DOHH2 (cell line): ENCODE measurements around the gene PARL.

Experiments
- H3F3A ChIP-seq: fragments of 200-600 bp; sonication (generic), shearing (Covaris generic); 2 replicates; pipeline ENCODE4 v1.6.0; 2016; ENCODE audit warnings: antibody characterized with exemption, mild to moderate bottlenecking; ENCODE audit not compliant: control insufficient read depth, insufficient read depth
- H3K27ac ChIP-seq: fragments of 200-600 bp; sonication (generic); 2 replicates; pipeline ENCODE4 v1.5.1; 2014; ENCODE audit warnings: low read depth, mild to moderate bottlenecking, low read length, moderate library complexity
- H3K27me3 ChIP-seq: fragments of 200-600 bp; sonication (generic); 2 replicates; pipeline ENCODE4 v1.6.1; 2014; ENCODE audit warnings: mild to moderate bottlenecking, low read length, mixed read lengths; ENCODE audit not compliant: control insufficient read depth
- H3K36me3 ChIP-seq: fragments of 200-600 bp; sonication (generic); 2 replicates; pipeline ENCODE4 v1.6.1; 2014; ENCODE audit warnings: mild to moderate bottlenecking, low read length, moderate library complexity, mixed read lengths; ENCODE audit not compliant: control insufficient read depth
- H3K4me1 ChIP-seq: fragments of 200-600 bp; sonication (generic); 2 replicates; pipeline ENCODE4 v1.6.1; 2014; ENCODE audit warnings: mild to moderate bottlenecking, low read length, mixed read lengths; ENCODE audit not compliant: control insufficient read depth
- H3K4me2 ChIP-seq: fragments of 200-600 bp; sonication (generic); 2 replicates; pipeline ENCODE4 v1.6.0; 2014; ENCODE audit warnings: mild to moderate bottlenecking, low read length, moderate library complexity
- H3K4me3 ChIP-seq: fragments of 200-600 bp; sonication (generic); 2 replicates; pipeline ENCODE4 v1.5.1; 2014; ENCODE audit warnings: mild to moderate bottlenecking, low read length, mixed read lengths
- H3K79me2 ChIP-seq: fragments of 200-600 bp; sonication (generic); 2 replicates; pipeline ENCODE4 v1.6.1; 2014; ENCODE audit warnings: mild to moderate bottlenecking, low read length, mixed read lengths; ENCODE audit not compliant: control insufficient read depth
- H3K9me2 ChIP-seq: fragments of 200-600 bp; sonication (generic); replicated peaks from 2 replicates; pipeline ENCODE4 v1.6.1; 2014; ENCODE audit warnings: mild to moderate bottlenecking, low read length, mixed read lengths; ENCODE audit not compliant: control insufficient read depth
- H3K9me3 ChIP-seq: fragments of 200-600 bp; sonication (generic); 2 replicates; pipeline ENCODE4 v1.6.1; 2014; ENCODE audit warnings: antibody characterized with exemption, low read length, mixed read lengths; ENCODE audit not compliant: control insufficient read depth, insufficient read depth
- H4K20me1 ChIP-seq: fragments of 200-600 bp; sonication (generic); 2 replicates; pipeline ENCODE4 v1.6.0; 2014; ENCODE audit warnings: low read depth, mild to moderate bottlenecking, antibody characterized with exemption, low read length, moderate library complexity; ENCODE audit not compliant: control insufficient read depth, insufficient read depth
- EZH2phosphoT487 ChIP-seq: fragments of 200-600 bp; sonication (generic); IDR thresholded peaks from 2 replicates; pipeline ENCODE4 v1.6.1; 2017; ENCODE audit warnings: borderline replicate concordance, mild to moderate bottlenecking, antibody characterized with exemption, low read length, moderate library complexity, mixed read lengths
- TF ChIP-seq, protein P1 (sequence below): fragments of 200-600 bp; sonication (generic); IDR thresholded peaks from one replicate; pipeline ENCODE4 v1.5.1; 2014; ENCODE audit warnings: antibody characterized with exemption, mild to moderate bottlenecking, low read depth, low read length; ENCODE audit not compliant: poor library complexity, severe bottlenecking

PARL gene

DNA sequence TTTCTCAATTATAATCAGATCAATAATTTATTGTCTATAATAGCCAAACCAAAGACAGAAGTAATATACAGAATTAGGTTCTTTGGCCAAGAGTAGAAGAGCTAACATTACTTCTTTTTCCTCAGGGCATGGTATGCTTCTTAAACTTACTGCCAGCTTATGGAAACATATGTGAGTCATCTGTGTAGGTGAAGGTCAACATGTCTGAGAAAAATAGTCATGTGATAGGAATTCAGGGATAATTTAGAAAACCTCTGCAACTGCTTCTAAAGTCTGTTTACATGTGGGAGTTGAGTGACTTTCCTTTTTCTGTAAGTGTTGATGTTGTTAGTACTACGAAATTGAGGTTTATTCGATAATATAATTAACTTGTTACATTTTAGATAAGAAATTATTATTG, 40.1 kb downstream of the PARL start:
- Histone ChIP-seq H3K27ac (no peak overlapping the region), H3K4me1 (no peaks in the 10 kb centered on the region), H3K4me3 (no peak overlapping the region), H3K9me3 (no peaks in the 10 kb centered on the region), H3K27me3 (no peaks in the 10 kb centered on the region), H3K9me2 (no peaks in the 10 kb centered on the region), H3K36me3 (peaks cover 55% of the 10 kb centered on the region), H4K20me1 (no peaks in the 10 kb centered on the region), H3K4me2 (no peak overlapping the region), H3K79me2 (no peaks in the 10 kb centered on the region), H3F3A (no peaks in the 10 kb centered on the region)
- TF ChIP-seq, protein P1, sequence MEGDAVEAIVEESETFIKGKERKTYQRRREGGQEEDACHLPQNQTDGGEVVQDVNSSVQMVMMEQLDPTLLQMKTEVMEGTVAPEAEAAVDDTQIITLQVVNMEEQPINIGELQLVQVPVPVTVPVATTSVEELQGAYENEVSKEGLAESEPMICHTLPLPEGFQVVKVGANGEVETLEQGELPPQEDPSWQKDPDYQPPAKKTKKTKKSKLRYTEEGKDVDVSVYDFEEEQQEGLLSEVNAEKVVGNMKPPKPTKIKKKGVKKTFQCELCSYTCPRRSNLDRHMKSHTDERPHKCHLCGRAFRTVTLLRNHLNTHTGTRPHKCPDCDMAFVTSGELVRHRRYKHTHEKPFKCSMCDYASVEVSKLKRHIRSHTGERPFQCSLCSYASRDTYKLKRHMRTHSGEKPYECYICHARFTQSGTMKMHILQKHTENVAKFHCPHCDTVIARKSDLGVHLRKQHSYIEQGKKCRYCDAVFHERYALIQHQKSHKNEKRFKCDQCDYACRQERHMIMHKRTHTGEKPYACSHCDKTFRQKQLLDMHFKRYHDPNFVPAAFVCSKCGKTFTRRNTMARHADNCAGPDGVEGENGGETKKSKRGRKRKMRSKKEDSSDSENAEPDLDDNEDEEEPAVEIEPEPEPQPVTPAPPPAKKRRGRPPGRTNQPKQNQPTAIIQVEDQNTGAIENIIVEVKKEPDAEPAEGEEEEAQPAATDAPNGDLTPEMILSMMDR = no peak
- TF ChIP-seq EZH2phosphoT487 = no peak

DNA sequence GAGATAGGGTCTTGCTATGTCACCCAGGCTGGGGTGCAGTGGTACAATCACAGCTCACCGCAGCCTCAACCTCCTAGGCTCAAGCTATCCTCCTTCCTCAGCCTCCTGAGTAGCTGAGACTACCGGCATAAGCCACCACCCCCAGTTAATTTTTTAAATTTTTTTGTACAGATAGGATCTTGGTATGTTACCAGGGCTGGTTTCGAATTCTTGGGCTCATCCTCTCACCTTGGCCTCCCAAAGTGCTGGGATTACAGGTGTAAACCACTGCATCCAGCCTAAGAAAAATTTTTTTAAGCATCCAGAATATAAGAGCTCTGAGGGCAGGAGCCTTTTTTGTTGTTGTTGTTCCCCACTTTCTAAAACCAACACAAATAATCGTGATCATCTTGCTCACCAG, 44.9 kb downstream of the PARL start:
- Histone ChIP-seq H3K4me3 (no peak overlapping the region), H3K9me2 (no peaks in the 10 kb centered on the region), H3K4me2 (no peak overlapping the region), H3K27ac (no peak overlapping the region), H3K79me2 (no peaks in the 10 kb centered on the region), H3K27me3 (no peaks in the 10 kb centered on the region), H3K36me3 (peaks cover 44% of the 10 kb centered on the region), H3F3A (0 out of 2 replicates have a peak, but pooled peaks cover 3% of the 10 kb centered on the region), H4K20me1 (no peaks in the 10 kb centered on the region), H3K4me1 (no peaks in the 10 kb centered on the region), H3K9me3 (no peaks in the 10 kb centered on the region)
- TF ChIP-seq, protein P1 = no peak
- no peak for TF ChIP-seq EZH2phosphoT487

DNA sequence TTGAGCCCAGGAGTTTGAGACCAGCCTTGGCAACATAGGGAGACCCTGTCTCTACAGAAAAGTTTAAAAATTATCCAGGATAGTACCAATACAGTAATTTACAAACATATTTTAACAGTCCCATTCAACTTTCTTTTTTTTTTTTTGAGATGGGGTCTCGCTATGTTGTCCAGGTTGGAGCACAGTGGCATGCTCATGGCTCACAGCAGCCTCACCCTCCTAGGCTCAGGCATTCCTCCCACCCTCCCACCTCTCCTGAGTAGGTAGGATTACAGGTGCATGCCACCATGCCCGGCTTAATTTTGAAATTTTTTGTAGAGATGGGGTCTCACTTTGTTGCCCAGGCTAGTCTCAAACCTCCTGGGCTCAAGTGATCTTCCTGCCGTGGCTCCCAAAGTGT, 46.8 kb downstream of the PARL start:
- Histone ChIP-seq H3K4me2 (no peak overlapping the region), H3K27ac (no peak overlapping the region), H3K36me3 (peaks cover 51% of the 10 kb centered on the region), H3K4me1 (no peaks in the 10 kb centered on the region), H3F3A (0 out of 2 replicates have a peak, but pooled peaks cover 3% of the 10 kb centered on the region), H3K9me3 (no peaks in the 10 kb centered on the region), H3K9me2 (no peaks in the 10 kb centered on the region), H3K4me3 (no peak overlapping the region), H3K27me3 (no peaks in the 10 kb centered on the region), H4K20me1 (no peaks in the 10 kb centered on the region; the same call in 1 of the 2 replicates), H3K79me2 (no peaks in the 10 kb centered on the region)
- TF ChIP-seq, protein P1 = no peak
- no peak for TF ChIP-seq EZH2phosphoT487

DNA sequence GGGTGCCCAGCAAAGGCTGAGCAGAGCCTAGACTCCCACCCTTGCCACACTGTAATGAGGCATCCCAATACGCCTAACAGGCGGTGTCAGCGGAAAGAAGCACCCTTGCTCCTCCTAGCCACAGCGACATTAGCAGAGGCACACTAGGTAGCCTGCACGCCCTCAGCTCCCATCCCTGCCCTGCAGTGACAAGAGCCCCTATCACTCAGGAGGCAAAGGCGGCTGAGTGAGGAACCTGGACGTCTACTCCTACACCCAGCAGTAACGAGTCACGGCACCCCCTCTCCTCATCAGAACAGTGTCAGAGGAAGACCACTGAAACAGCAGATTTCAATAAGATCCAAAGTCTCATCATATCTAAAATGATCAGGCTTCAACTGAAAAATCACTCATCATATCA, 47.3 kb downstream of the PARL start:
- H3K9me3 ChIP-seq = no peaks in the 10 kb centered on the region
- H3K4me3 ChIP-seq = no peak overlapping the region
- no peak overlapping the region for H3K27ac ChIP-seq
- H3F3A ChIP-seq = 0 out of 2 replicates have a peak, but pooled peaks cover 3% of the 10 kb centered on the region
- no peaks in the 10 kb centered on the region for H3K4me1 ChIP-seq
- TF ChIP-seq EZH2phosphoT487 = no peak
- TF ChIP-seq, protein P1 = no peak
- H3K36me3 ChIP-seq = peaks cover 54% of the 10 kb centered on the region
- H3K4me2 ChIP-seq = no peak overlapping the region
- no peaks in the 10 kb centered on the region for H3K79me2 ChIP-seq
- H3K9me2 ChIP-seq = no peaks in the 10 kb centered on the region
- H4K20me1 ChIP-seq = no peaks in the 10 kb centered on the region; the same call in 1 of the 2 replicates
- H3K27me3 ChIP-seq = no peaks in the 10 kb centered on the region
